ENCODE results near the gene CD1E.

GRCh38 chr1:158391099-158391498 is 37.4 kb downstream of the CD1E start:
- TF ChIP-seq SIN3A (IDR thresholded peaks at IDR 0.05; ENCODE audit: borderline replicate concordance, insufficient read depth, low read length) (no peak), TAF1 (IDR thresholded peaks at IDR 0.05; ENCODE audit: borderline replicate concordance, insufficient read depth, low read length) (no peak), POLR2AphosphoS5 (IDR thresholded peaks at IDR 0.05; ENCODE audit: low read depth, low read length) (no peak)

Data from PFSK-1 (cell line).